Head of caudate nucleus (tissue), 42 donors: ENCODE results near the gene NUDT9.
"Not testable (repeated sequence)": the region's sequence is repeated elsewhere in the genome, so short reads cannot be mapped to it uniquely, and the experiment has no call there.

Source experiments
- DNase-seq, 42 donors: peaks; one replicate each; pipeline versions ENCODE4 v3.0.0 to v3.0.0-alpha.2; 2020 to 2021; ENCODE audit warnings: mixed read lengths in 7 of 42
- intact Hi-C: fragments of 100-400 bp; cut with DNase I; formaldehyde crosslinking; loops from one replicate; pipeline ENCODE4 v1.15.0; 2022

Gene NUDT9

DNA sequence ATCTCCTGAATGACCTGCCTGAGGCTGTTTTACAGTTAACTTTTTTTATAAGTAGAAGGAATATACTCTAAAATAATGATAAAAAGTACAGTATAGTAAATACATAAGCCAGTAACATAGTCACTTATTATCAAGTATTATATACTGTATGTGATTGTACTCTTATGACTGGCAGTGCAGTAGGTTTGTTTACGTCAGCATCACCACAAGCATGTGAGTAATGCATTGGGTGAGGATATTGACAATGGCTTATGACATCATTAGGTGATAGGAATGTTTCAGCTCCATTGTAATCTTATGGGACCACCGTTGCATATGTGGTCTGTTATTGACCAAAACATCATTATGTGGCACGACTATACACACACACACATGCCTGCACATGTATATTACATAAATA is 20.5 kb downstream of the NUDT9 start:
- intact Hi-C loops = no loop called here
- DNase-seq = no peak

DNA sequence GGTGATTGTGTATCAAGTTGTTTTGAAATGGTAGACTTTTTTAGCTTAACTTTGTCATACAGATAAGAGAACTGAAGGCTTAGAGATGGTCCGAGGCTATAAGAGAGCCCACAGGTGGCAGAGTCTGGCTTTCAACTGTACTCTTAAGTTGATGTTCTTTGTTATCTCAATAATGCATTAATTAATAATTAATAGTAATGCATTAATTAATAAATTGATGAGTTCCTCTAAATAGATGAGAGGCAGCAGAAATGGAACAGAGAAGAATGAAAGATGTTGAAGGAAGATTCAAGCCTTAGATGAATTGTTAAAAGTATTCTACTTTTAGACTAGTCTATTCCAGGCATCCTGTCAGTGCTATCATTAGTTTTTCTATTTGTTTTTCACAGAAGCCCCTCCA is 22.4 kb downstream of the NUDT9 start:
- intact Hi-C loops = no loop called here
- DNase-seq = no peak

- intact Hi-C loops = no loop called here
- no peak for DNase-seq
Measured at GRCh38 chr4:87445964-87446363, 23.6 kb downstream of the NUDT9 start.

DNA sequence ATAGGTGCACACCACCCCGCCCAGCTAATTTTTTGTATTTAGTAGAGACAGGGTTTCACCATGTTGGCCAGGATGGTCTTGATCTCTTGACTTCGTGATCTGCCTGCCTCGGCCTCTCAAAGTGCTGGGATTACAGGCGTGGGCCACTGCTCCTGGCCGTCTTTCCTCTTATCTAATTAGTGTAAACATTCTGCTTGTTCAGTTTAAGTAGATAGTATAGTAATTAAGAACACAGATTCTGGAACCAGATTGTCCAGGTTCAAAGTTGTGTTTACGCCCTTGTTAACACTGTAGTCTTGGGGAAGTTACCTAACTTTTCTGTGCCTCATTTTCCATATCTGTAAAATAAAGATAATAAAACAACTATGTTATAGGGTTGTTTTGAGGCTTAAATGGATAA is 24.0 kb downstream of the NUDT9 start:
- DNase-seq, intact Hi-C loops: not testable (repeated sequence)

GRCh38 chr4:87451537-87451936 is 29.2 kb downstream of the NUDT9 start:
- intact Hi-C loops = no loop called here
- no peak for DNase-seq

GRCh38 chr4:87458913-87459312 is 36.5 kb downstream of the NUDT9 start:
- intact Hi-C loops = no loop called here
- no peak for DNase-seq

- intact Hi-C loops = loop anchor here (10.0 kb wide), 1 partner anchor 66 kb away; the partner anchor contains the start of gene HSD17B11
- no peak for DNase-seq
Measured at GRCh38 chr4:87461281-87461700, 38.9 kb downstream of the NUDT9 start.

GRCh38 chr4:87462102-87462501 is 39.7 kb downstream of the NUDT9 start:
- intact Hi-C loops = loop anchor here (10.0 kb wide), 1 partner anchor 67 kb away; the partner anchor contains the start of gene HSD17B11
- DNase-seq = no peak

DNA sequence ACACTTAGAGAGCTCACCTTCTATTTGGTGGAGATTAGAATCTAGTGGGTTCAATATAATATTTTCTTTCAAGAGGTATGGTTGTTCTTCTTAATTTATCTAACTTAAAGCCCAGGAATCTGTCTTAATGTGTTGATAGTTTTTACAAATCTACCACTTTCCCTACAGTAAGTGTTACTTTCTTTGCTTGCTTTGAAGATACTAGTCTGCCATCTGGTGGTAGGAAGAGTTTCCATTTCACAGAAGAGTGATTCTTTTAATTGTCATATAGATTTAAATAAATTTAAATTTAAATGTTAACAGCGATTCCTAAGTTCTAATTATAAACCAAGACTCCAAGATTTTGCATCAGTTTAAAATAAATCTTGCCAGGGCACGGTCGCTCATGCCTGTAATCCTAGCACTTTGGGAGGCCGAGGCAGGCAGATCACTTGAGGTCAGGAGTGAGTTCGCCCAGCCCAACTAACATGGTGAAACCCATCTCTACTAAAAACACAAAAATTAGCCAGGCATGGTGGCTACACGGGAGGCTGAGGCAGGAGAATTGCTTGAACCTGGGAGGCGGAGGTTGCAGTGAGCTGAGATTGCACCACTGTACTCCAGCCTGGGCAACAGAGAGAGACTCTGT is 43.5 kb downstream of the NUDT9 start:
- intact Hi-C loops = loop anchor here (5.0 to 10.0 kb wide), 2 partner anchors 71 to 194 kb away; partner anchors contain the start of gene HSD17B11
- DNase-seq = peak in 4 of 42 donors; percentile 15 to 59 (median 20)

GRCh38 chr4:87469390-87469789 is 47.0 kb downstream of the NUDT9 start:
- intact Hi-C loops = loop anchor here (5.0 to 10.0 kb wide), 2 partner anchors 75 to 197 kb away; partner anchors contain the start of gene HSD17B11
- DNase-seq = no peak

DNA sequence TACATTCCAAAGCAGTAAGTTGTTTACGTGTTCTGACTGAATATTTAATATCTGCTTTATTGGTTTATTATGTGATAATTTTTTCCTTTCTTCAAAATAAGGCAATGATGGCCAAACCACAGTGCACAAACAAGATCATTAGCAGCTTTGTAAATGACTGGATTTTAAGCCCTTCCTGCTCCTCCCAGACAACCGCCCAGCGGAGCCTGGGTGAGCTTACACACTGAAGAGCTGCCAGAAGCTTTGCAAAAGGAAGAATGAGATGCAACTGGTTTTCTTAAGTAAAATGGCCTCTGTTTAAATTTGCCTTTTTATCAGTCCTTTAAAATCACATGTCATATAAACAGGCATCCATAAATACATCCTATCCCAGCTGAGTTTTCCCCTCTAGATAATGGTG is 54.6 kb downstream of the NUDT9 start:
- intact Hi-C loops = no loop called here
- DNase-seq = no peak

DNA sequence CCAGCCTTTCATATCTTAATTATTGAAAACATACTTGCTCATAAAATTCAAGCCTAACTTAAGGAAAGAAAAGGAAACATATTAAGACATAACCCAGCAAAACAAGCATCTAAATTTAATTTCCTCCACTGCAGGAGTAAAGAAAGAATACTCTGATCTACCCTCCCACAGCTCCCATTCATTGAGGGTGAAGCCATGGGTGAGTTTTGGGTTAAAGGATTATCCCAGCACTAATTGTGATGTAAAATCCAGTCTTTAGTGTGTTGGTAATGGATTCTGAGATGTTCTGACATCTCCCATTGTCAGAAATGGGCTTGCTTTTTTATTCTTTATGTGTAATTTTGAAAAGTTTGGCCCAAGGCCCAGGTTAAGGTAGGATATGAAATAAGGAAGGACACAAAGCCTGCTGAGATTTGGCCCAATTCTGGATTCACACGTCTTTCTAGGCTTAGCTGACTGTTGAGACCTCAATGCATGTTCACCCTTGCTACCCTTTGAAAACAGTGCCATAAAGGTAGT is 56.4 kb downstream of the NUDT9 start:
- no peak for DNase-seq
- intact Hi-C loops = no loop called here

DNA sequence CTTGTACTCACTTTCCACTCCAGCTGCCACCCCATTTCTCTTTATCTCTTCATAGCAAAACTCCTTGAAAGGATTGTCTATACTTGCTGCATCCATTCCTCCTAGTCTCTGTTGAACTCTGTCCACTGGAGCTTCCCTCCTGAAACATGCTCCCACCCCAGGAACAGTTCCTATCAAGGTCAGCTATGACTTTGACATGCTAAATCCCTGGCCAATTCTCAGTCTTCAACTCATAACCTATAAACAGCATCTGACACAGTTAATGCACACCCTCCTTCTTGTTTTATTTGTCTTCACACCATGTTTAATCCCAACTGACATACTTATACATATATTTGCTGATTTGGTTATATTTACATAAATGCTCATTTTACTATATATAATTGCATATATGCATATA is 59.0 kb downstream of the NUDT9 start:
- DNase-seq = no peak
- intact Hi-C loops = no loop called here

DNA sequence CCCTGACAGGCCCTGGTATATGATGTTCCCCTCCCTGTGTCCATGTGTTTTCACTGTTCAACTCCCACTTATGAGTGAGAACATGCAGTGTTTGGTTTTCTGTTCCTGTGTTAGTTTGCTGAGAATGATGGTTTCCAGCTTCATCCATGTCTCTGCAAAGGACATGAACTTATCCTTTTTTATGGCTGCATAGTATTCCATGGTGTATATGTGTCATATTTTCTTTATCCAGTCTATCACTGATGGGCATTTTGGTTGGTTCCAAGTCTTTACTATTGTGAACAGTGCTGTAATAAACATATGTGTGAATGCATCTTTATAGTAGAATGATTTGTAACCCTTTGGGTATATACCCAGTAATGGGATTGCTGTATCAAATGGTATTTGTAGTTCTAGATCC is 60.9 kb downstream of the NUDT9 start:
- DNase-seq, intact Hi-C loops: not testable (repeated sequence)

GRCh38 chr4:87488666-87489065 is 66.3 kb downstream of the NUDT9 start:
- intact Hi-C loops, DNase-seq: not testable (repeated sequence)

GRCh38 chr4:87489678-87490077 is 67.3 kb downstream of the NUDT9 start:
- intact Hi-C loops = no loop called here
- no peak for DNase-seq

- no peak for DNase-seq
- intact Hi-C loops = no loop called here
Measured at GRCh38 chr4:87490664-87491369, 68.4 kb downstream of the NUDT9 start.

DNA sequence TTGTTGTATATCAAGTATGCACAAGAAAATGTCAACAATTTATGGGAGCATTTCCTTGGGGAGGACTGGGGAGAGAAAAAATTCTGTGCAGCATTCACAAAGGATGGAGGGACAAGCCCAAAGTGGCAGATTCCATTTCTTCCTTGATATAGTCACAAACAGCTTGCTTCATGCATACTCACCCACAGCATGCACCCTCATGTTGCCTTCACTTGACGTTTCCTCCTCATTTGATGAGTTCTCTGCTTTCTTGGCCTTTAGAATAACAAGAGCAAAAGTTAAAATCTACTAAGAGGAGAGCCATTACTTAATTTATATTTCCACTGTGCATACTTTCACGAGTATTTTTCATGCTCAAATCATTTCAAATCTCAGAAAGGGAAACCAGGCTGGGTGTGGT is 69.1 kb downstream of the NUDT9 start:
- DNase-seq = no peak
- intact Hi-C loops = no loop called here

- DNase-seq, intact Hi-C loops: not testable (repeated sequence)
Measured at GRCh38 chr4:87491851-87492250, 69.5 kb downstream of the NUDT9 start.

- no peak for DNase-seq
- intact Hi-C loops = no loop called here
Measured at GRCh38 chr4:87493115-87493514, 70.7 kb downstream of the NUDT9 start.
